NCI-H446 (cell line): Measurements from ENCODE around the gene ZBTB7B.
A peak's percentile ranks its signal among the peaks of the same experiment; 100 is the strongest.

Experiments
- DNase-seq, 2 experiments: peaks; one replicate each; lab custom pipeline; 2025; lab: John Stamatoyannopoulos, UW

Gene ZBTB7B

DNA sequence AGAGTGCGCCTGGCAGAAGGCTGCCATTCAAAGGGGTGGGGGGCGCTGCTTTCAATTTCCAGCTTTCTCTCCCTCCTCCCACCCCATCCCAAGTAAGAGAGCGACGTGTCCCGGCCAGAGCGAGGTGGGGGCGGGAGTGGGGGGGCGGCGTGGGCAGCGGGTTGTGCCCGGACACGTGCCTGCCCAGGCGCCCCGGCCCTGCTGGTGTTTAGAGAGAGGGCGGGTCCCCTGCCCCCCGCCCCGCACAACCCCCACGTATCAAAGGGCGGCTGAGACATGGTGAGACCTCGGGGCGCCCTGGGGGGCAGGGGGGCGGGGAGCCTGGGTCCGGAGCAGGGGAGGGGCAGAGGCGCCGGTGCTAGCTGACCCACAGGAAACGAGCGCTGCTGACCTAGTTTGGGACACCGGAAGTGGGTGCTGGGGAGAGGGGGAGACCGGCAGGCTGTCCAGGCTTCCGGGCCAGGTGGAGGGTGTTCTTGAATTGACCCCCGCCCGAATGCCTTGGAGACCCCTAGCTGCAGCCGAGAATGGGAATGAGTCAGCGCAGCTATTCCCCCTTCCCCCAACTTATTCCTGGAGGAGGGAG, 1.3 kb downstream of the ZBTB7B start:
- DNase-seq = no peak

DNA sequence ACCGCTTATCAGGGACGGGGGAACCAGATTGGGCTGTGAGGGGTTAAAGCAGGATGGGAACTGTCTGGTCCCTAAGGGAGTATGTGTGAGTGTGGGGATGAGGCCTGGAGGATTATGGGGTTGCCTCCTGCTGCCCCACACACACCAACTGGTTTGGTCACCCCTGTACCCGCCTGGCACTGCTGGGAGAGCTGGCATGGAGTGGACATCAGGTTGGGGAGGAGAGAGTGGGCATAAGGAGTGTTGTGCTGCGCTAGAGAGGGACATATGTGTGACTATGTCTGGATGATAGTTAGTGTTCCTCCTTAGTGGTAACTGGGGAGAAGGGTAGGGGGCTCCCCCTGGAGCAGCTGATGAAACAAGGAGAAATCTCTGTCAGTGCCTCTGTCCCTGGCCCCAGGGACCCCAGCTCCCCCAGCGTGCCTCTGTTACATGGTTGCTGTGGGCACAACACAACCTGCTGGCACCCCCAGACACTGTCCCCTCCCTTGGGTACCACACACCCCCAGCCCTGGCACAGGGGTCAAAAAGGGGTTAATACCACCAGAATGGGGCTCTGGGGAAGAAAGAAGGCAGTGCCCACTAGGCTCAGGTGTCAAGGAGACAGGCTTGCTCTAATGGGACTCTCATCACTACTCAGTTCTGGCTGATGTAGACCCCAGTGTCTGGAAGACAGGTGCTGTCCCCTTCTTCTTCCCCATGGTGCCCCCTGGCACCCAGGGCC, 1.9 kb downstream of the ZBTB7B start:
- DNase-seq = no peak

DNA sequence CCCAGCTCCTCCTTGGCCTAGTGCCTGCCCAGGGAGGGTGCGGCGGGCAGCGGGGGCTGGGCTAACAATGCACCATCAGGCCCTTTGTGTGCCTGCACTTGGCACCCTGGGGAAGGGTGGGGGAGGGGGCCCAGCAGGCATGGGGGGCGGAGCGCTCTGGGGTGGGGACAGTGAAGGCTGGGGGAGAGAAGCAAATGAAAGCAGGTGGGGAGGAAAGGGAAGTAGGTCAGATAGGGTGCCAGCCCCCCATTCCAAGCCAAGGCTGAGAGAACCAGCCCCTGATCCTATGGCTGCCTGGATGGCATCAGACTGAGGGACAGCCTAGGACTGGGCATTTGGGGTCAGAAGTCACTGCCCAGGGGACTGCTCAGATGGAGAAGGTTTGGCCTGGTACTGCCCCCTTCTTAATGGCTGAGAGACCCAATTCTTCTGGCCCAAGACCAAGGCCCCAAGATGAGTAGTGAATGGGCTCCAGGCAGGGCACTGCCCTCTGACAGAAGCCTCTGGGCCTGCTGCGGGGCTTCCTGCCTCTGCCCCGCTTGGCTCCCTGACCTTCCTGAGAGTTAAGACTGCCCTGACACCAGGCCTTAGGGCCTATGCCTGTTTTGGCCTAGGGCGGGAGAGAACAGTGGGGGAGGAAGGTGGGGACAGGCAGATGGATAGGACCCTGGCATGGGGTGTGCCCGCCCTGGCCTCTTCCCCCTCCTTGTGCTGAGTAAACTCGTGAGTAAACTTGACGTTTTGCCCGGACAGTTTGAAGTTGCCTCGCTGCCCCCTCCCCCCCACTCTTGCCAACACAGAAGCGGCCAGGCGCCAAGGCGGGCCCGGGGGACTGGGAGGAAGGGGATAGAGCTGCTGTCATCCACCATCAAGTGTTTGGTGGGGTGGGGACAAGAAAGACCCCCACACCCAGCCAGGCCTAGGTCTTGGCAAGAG, 2.7 kb downstream of the ZBTB7B start:
- DNase-seq = peak; percentile 75 to 92

DNA sequence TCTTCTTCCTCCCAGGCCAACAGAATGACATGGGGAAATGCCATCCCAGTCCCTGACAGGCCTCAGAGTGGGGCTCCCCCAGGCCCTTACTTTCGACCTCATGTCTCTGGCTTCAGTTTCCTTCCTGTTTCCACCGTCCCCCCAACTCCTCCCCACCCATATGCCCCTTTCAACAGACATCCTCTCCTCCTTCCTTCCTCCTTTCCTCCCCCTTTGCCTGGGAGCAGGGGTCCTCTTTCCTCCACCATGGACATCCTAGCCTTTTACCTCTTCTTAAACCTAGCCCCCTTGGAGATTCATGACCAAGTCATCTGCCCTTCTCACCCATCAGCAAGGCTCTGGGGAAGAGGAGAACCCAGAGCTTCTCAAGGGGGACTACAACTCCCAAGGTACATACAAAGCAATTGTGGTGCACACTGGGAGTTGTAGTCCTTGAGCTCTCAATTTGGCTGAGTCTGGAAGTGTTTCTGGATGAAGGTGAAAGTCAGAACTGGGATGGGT, 4.0 kb downstream of the ZBTB7B start:
- DNase-seq = peak in 1 of 2 experiments; percentile 50

DNA sequence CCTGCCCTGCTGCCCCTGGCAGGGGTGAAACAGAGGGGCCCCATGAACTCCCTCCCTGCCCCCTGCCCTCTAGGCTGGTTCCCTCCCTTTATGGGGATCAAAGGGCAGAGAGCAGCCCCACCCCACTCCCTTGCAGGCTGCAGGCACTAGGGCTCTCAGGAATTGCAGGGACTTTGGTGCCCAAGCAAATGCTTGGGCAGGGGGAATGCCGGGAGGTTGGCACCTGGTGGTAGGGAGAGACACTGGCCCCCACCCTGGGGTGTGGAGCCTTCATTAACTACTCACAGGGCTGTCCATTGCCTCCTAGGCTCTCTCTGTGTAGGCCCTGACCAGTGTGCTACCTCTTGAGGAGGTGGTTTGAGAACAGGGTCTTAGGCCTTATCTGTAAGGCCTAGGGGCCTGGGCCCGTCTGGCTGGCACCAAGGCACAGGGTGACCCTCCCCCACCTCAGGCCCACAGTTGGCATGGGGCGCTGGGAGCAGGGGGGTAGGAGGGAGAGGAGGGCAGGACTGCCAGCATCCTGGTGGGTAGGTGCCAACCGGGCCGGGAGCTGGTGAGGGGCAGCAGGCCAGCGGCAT, 4.7 kb downstream of the ZBTB7B start:
- peak in 1 of 2 experiments; percentile 35 for DNase-seq

DNA sequence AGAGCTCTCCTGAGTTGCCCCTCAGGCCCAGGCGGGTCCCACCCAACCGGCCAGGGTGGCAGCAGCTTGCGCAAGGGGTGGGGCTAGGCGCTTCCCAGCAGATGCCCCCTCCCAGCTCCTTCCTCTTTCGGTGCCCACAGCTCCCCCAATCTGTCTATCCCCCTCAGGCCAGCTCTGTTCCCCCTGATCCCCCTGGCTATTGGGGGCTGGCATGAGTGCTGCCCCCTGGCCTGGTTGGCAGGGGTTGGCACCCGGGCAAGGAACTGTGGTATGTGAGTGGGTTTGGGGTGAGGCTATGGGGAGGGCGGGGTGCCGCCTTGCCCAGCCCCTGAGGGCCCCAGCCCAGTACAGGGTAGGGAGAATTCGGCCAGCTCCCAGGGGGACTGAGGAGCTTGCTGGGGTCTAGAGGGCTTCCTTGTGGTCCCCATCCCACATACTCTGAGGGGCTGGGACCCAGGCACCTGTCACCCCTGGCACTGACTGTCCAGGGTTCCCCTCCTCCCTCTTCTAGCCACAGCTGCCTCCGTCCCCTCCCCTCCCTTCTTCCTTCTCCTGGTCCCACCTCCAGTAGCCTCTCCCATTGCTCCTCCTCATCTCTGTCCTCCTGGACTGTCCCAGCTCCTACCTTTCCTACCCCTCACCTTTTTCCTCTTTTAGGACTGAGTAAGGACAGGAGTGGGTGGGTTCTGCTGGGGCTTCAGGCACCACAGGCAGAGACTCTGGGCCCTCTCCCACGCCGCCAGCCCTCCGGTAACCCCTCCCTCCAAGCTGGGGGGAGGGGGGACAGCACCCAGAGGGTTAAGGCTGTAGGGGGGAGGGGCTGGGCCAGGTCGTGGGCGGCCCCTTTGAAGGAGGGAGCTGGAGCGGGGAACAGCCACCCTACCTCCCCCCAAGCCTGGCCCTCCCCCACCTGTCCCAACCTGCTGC, 5.7 kb downstream of the ZBTB7B start:
- no peak for DNase-seq

DNA sequence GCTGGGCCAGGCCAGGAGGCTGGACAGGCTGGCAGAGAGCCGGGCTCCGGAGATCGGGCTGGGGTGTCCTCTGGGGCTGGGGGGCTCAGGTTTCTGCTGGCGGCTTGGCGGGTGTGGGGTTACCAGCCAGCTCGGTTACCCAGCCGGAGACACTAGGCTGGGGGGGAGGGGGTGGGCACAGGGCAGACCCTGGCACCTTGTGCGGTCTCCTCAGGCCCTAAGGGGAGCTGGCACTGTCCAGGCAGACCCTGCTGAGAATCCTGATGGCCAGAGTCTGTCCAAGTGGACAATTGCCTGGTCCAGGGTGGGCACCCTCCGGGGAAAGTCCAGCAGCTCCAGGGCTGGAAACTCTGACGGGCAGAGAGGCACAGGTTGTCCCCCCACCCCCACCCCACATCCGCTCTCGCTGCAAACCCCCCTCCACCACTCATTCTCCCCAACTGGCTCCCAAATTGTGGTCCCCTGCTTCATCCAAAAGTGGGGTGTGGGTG, 6.7 kb downstream of the ZBTB7B start:
- DNase-seq = no peak

DNA sequence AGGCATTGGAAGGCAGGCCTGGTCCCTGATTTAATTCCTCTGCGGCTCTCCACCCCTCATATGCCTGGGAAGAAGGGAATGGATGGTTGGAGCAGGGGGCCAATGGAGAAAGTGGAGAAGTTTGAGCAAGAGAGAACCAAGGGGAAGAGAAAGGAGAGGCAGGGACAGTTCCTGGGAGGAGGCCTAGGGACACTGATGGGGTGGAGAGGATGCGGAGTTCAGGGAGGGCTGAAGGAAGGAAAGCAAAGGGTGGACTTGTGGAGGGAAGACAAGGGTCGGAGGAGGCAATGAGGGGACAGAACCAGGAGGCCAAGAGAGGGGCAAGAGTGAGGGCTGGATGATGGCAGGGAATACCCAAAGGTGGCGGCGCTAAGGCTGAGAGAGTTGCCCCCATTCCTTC, 7.1 kb downstream of the ZBTB7B start:
- DNase-seq = no peak

DNA sequence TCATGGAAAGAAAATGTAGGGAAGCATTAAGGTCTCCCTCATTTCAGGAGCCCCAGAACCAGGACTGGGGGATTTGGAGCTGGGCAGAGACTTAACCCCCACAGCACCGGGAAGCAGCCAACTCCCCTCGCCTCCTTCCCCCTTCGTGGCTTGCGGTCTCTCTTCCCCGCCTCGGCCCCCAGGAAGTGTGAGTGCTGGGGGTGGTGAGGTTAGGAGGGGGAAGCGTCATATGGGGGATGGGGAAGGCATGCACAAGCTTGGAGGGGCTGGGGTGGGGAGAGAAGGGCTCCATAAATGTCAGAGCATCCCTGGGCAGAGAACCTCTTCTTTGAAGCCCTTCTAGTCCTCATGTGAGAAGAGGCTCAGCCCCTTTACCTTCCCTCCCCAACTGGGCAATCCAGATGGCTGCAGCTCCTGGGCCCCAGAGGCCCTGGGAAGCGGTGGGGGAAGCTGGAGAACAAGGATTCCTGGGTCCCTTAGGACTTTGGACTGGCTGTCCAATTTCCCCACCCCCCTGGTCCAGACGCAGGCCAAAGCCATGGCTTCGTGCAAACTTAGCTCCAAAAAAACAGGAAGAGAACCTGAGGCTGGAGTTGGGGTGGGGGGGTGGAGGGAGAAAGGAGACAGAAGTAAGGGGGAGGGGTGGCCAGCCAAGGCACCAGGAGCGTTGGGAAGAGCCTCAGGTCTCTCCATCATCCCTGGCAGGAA, 7.8 kb downstream of the ZBTB7B start:
- DNase-seq = no peak

DNA sequence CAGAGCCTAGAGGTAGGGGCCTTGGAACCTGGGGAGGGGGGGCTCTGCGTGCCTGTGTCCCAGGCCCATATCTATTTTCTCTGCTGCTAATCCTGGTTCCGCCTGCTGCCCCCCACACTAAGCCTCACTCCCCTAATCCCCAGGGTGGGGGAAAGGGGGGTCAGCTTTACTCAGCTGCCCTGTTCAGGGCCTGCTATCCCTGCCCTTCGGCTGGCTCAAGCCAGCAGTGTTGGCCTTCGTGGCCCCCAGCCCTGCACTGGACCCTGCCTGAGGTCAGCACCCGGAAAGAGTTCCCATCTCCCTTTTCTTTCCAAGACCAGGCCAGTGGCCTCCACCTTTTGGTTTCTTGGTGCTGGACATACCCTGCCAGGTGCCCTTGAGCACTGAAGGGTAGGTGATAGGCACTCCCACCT, 8.4 kb downstream of the ZBTB7B start:
- DNase-seq = no peak

DNA sequence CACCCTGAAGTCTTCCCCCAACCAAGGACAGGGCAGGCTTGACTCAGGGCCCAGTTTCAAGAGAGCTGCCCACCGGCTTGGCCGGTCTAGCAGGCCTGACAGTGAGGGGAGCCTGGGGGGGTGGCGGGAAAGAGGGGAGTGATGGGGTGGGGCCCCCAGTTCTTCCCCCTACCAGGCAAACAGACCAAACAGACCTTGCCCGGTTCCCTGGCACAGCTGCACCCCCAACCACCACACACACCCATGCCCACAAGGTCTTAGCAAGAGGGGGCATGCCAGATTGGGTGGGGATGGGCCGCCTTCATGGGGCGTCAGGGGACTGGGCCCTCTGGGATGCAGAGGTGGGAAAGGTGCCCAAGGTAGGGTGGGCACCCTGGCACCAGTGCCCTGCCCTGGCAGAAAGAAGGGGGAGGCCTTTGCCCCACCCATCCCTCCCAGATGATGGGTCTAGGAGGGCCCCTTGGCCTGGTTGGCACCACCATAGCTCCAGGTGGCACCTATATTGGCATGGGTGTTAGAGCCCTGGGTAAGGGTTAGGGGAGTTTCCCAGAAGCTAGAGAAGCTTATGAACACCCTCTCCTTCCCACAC, 8.9 kb downstream of the ZBTB7B start:
- DNase-seq = no peak

DNA sequence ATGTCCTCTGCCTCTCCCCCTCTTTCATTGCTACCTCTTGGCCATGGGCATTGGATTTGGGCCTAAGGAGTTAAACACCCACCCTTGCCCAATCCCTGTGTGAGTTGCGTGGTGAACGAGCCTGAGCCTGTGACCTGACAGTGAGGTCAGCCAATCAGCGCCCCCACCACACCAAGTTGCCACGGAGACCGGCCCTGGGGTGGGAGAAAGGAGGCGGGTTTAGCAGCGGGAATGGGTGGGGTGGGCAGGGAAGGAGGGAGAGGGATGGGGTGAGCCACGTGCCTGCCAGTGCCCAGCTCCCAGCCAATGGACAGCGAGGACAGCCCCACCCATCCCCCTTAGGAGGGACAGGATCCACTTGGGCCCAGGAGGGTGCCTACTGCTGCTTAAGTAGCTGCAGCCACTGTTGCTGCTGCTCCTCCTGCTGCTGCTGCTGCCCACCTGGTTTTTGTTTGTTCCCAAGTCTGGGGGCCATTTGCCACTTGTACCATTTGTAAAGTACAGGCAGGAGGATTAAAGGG, 9.5 kb downstream of the ZBTB7B start:
- peak in 1 of 2 experiments; percentile 71 for DNase-seq

DNA sequence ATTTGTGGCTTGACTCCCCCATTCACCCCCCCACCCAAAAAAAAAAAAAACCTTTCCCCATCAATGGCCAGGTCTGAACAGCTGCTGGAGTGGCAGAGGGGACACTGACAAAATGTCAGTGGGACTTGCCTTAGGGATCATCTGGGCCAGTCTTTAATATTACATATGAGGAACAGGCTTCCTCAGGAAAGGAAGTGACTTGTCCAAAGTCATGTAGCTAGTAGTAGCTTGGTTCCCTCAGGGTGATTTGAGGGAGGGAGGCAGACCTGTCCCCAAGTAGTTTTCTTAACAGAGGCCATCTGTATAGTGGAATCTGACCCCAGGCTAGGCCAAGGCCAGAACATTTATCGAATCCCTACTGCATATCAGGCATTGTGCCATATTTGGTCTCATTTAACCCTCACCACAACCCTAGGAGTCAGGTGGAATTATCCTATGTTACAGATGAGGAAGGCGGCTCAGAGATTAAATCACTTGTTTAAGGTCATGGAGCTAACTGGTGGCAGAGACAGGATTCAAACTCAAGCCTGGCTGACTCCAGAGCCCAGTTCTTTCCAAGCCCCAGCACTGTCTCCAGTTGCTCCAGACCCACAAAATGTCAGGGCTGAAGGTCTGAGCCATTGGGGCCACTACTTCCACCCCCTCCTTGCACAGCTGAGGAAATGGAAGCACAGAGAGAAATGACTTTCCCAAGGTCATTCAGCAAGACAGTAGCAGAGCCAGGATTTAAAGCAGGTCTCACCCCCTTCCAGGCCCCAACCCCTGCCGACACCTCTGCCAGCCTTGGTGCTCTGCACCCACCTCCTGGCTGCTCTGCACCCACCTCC, 10.4 kb downstream of the ZBTB7B start:
- no peak for DNase-seq

DNA sequence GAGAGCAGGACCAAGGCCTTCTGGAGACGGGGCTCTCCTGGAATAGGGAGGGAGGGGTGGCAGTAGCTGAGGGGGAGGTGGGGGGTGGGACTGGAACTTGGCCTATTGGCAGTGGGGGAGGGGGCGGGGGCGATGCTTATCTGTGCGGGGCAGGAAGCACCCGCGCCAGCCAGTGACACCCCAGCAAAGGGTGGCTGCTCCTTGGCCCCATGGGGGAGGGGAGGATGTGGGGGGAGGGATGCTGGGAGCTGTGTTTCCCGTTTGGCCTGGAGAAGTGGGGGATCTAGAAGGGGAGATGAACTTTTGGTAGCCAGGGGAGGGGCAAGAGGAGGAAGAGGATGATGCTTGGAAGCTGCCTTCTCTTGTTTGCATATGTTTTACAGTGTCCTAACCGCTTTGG, 11.0 kb downstream of the ZBTB7B start:
- DNase-seq = no peak

DNA sequence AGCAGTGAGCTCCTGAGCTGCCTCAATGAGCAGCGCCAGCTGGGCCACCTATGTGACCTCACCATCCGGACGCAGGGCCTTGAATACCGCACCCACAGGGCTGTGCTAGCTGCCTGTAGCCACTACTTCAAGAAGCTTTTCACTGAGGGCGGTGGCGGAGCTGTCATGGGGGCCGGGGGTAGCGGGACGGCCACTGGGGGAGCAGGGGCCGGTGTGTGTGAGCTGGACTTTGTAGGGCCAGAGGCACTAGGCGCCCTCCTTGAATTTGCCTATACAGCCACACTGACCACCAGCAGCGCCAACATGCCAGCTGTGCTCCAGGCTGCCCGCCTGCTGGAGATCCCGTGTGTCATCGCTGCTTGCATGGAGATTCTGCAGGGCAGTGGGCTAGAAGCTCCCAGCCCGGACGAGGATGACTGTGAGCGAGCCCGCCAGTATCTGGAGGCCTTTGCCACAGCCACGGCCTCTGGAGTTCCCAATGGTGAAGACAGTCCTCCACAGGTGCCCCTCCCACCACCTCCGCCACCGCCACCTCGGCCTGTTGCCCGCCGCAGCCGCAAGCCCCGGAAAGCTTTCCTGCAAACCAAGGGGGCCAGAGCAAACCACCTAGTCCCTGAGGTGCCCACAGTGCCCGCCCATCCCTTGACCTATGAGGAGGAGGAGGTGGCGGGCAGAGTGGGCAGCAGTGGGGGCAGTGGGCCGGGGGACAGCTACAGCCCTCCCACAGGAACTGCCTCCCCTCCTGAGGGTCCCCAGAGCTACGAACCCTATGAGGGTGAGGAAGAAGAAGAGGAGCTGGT, 12.3 kb downstream of the ZBTB7B start:
- DNase-seq = no peak

DNA sequence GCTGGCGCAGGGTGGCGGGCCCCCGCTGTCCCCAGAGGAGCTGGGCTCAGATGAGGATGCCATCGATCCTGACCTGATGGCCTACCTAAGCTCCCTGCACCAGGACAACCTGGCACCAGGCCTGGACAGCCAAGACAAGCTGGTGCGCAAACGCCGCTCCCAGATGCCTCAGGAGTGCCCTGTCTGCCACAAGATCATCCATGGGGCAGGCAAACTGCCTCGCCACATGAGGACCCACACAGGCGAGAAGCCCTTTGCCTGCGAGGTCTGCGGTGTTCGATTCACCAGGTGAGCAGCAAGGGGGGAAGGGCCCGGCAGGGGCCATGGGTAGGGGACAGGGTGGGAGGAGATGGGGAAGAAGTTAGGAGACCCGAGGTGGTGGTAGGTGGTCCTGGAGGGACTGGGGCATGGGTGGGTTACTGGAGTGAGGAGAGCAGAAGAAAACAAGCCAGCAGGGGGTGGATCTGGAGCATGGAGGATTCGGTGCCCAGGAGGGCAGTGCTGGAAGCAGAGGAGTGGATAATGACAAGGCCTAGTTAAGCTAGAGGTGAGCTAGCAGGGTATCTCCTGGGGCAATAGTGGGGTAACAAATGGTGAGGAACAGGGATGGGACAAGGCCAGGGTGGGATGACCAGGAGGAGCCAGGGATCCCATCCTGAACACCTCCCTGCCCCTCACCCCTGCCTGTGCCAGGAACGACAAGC, 13.1 kb downstream of the ZBTB7B start:
- no peak for DNase-seq

DNA sequence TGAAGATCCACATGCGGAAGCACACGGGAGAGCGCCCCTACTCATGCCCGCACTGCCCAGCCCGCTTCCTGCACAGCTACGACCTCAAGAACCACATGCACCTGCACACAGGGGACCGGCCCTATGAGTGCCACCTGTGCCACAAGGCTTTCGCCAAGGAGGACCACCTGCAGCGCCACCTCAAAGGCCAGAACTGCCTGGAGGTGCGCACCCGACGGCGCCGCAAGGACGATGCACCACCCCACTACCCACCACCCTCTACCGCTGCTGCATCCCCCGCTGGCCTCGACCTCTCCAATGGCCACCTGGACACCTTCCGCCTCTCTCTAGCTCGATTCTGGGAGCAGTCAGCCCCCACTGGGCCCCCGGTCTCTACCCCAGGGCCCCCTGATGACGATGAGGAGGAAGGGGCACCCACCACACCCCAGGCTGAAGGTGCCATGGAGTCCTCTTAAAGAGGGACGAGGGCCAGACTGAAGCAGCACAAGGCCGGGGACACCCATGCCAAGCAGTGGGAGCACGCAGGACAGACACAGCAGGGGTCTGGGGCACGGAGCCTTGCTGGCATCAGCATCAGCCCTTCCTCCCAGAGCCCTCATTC, 13.7 kb downstream of the ZBTB7B start:
- DNase-seq = no peak
